Measurements from ENCODE around the gene ATP8A1. TPM values are rescaled to one million over a fixed set of nuclear protein-coding genes. Genes with fewer than 3 reads are reported as not detected.

Gene ATP8A1
- total RNA-seq, 4 donors from 2014 or later = 21.3 to 34.7 (median 25.9) TPM

DNA sequence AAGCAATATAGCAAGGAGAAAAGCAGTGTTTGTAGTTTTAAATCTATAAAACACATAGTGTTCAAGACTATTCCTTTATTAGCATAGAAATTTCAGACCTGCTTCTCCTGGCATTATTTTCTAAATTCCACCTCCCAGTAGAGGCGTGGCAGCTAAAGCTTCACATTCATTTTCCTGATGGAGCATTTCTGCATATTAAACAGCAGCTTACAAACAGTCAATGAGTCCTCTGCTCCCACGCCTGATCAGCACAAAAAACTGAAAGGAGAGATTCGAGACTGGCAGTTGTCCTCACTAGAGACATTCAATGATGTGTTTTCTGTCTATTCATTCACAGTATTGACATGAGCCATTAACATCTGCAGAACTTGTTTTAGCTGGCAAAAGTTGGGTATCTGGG, 198.2 kb downstream of the ATP8A1 start:
- DNase-seq = no peak
- intact Hi-C loops (cut with DNase I; ENCODE audit: low total_unique reads) = no loop called here
- Histone ChIP-seq H3K36me3 (no peaks in the 10 kb centered on the region), H3K27me3 (no peaks in the 10 kb centered on the region), H3K9me3 (no peaks in the 10 kb centered on the region), H3K4me1 (no peaks in the 10 kb centered on the region), H3K27ac (no peak overlapping the region), H3K4me3 (no peak overlapping the region)
- TF ChIP-seq, protein P1, sequence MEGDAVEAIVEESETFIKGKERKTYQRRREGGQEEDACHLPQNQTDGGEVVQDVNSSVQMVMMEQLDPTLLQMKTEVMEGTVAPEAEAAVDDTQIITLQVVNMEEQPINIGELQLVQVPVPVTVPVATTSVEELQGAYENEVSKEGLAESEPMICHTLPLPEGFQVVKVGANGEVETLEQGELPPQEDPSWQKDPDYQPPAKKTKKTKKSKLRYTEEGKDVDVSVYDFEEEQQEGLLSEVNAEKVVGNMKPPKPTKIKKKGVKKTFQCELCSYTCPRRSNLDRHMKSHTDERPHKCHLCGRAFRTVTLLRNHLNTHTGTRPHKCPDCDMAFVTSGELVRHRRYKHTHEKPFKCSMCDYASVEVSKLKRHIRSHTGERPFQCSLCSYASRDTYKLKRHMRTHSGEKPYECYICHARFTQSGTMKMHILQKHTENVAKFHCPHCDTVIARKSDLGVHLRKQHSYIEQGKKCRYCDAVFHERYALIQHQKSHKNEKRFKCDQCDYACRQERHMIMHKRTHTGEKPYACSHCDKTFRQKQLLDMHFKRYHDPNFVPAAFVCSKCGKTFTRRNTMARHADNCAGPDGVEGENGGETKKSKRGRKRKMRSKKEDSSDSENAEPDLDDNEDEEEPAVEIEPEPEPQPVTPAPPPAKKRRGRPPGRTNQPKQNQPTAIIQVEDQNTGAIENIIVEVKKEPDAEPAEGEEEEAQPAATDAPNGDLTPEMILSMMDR (IDR thresholded peaks at IDR 0.05) = no peak
- TF ChIP-seq POLR2A (IDR thresholded peaks at IDR 0.05) = no peak

DNA sequence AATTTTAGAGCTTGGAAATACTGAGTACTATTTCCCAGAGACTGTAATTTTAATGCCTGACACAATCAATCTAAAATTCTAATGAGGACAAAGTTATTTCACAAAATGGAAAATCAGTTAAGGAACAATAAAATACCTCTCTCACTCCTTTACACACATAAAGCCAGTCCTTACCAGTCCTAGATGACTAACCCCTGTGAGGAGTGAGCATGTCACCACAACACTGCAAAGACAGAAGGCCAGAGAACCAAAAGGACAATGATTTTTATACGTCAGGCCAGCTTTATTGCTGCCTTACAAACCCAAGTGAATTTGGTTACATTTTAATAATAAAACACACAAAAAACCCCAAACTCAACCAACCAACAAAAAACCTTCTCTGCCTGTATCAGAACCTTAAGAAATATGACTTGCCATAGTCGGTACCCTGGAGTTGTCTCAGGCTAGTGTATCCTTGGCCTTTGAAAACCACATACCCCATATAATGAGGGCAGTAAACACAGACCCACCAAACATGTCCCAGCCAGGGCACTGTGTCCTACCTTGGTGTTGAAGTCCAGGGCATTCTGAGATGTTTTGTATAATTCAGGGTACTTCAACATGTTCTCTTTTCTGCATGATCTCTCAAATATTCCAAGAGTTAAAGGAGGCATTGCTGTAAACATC, 202.0 kb downstream of the ATP8A1 start:
- intact Hi-C loops (cut with DNase I; ENCODE audit: low total_unique reads) = no loop called here
- TF ChIP-seq, protein P1 (IDR thresholded peaks at IDR 0.05) = no peak
- H3K9me3 ChIP-seq = no peaks in the 10 kb centered on the region

GRCh38 chr4:42453612-42454011, 203.3 kb downstream of the ATP8A1 start:
- H3K9me3 ChIP-seq = no peaks in the 10 kb centered on the region
- H3K27me3 ChIP-seq = no peaks in the 10 kb centered on the region
- TF ChIP-seq POLR2A (IDR thresholded peaks at IDR 0.05) = no peak
- TF ChIP-seq, protein P1 (IDR thresholded peaks at IDR 0.05) = no peak
- no peaks in the 10 kb centered on the region for H3K36me3 ChIP-seq
- no peak for DNase-seq
- no peaks in the 10 kb centered on the region for H3K4me1 ChIP-seq
- intact Hi-C loops (cut with DNase I; ENCODE audit: low total_unique reads) = no loop called here
- H3K27ac ChIP-seq = no peak overlapping the region
- H3K4me3 ChIP-seq = no peak overlapping the region

More for the DNA sequence above, 202.0 kb downstream of the ATP8A1 start:
- Histone ChIP-seq H3K27me3 (no peaks in the 10 kb centered on the region), H3K4me1 (no peaks in the 10 kb centered on the region), H3K4me3 (no peak overlapping the region), H3K36me3 (no peaks in the 10 kb centered on the region), H3K27ac (no peak overlapping the region)
- no peak for DNase-seq

DNA sequence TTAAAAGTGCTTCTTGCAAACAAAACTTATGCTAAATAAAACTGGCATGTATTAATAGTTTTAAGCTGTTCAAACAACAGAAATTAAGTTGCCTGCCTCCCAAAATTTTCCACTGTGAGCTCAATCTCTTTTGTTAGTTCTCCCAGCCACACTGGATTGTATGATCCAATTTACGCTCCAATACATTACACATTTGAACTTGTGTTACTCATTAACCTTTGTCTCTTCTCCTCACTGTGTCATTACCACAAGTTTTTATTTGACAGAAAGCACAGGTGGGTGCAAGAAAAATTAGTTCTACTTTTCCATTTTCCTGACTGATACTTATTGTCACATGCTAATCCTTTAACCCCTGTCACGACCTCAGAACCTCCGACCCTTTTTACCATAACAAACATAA, 204.1 kb downstream of the ATP8A1 start:
- Histone ChIP-seq H3K27ac (no peak overlapping the region), H3K36me3 (no peaks in the 10 kb centered on the region), H3K27me3 (no peaks in the 10 kb centered on the region), H3K9me3 (no peaks in the 10 kb centered on the region), H3K4me3 (no peak overlapping the region), H3K4me1 (no peaks in the 10 kb centered on the region)
- TF ChIP-seq, protein P1 (IDR thresholded peaks at IDR 0.05) = no peak
- intact Hi-C loops (cut with DNase I; ENCODE audit: low total_unique reads) = no loop called here
- DNase-seq = no peak

- Histone ChIP-seq H3K4me3 (no peak overlapping the region), H3K9me3 (no peaks in the 10 kb centered on the region), H3K27me3 (no peaks in the 10 kb centered on the region), H3K36me3 (no peaks in the 10 kb centered on the region), H3K4me1 (no peaks in the 10 kb centered on the region), H3K27ac (no peak overlapping the region)
- no peak for TF ChIP-seq POLR2A (IDR thresholded peaks at IDR 0.05)
- intact Hi-C loops (cut with DNase I; ENCODE audit: low total_unique reads) = no loop called here
- DNase-seq = no peak
Measured at GRCh38 chr4:42446823-42447222, 210.1 kb downstream of the ATP8A1 start.

GRCh38 chr4:42445038-42445437, 211.9 kb downstream of the ATP8A1 start:
- Histone ChIP-seq H3K27ac (no peak overlapping the region), H3K9me3 (no peaks in the 10 kb centered on the region), H3K4me3 (no peak overlapping the region), H3K4me1 (no peaks in the 10 kb centered on the region), H3K36me3 (no peaks in the 10 kb centered on the region), H3K27me3 (no peaks in the 10 kb centered on the region)
- intact Hi-C loops (cut with DNase I; ENCODE audit: low total_unique reads) = no loop called here
- no peak for DNase-seq
- no peak for TF ChIP-seq POLR2A (IDR thresholded peaks at IDR 0.05)
- TF ChIP-seq, protein P1 (IDR thresholded peaks at IDR 0.05) = no peak
